GM11168 (cell line): ENCODE measurements around the gene PIK3R6.

Source experiments
- in situ Hi-C: fragments of 300-500 bp; cut with MboI; formaldehyde crosslinking; loops from one replicate; pipeline ENCODE4 v1.12.0; 2022; ENCODE audit warnings: low sequenced_read_pairs; ENCODE audit not compliant: unreplicated experiment

PIK3R6 gene

GRCh38 chr17:8801135-8801840 is 66.2 kb downstream of the PIK3R6 start:
- in situ Hi-C loops: loop anchor here (10.0 kb wide), 1 partner anchor 94 kb away; no protein-coding TSS in a partner anchor

- in situ Hi-C loops: loop anchor here (10.0 kb wide), 1 partner anchor 94 kb away; no protein-coding TSS in a partner anchor
These were observed 66.8 kb downstream of the PIK3R6 start for GRCh38 chr17:8800656-8801055.

- in situ Hi-C loops: loop anchor here (10.0 kb wide), 1 partner anchor 95 kb away; no protein-coding TSS in a partner anchor
These were observed 67.8 kb downstream of the PIK3R6 start for GRCh38 chr17:8799570-8800212.

- in situ Hi-C loops: no loop called here
These were observed 68.5 kb downstream of the PIK3R6 start, which contains the start of gene MFSD6L for GRCh38 chr17:8798846-8799569. Gene MFSD6L (minus strand): TSS chr17:8799365. CDS start chr17:8799120, 245 bp downstream.

GRCh38 chr17:8798176-8798845 is 69.2 kb downstream of the PIK3R6 start:
- in situ Hi-C loops: no loop called here

- in situ Hi-C loops: no loop called here
These were observed 69.8 kb downstream of the PIK3R6 start for GRCh38 chr17:8797621-8798175.

GRCh38 chr17:8794636-8795035 is 72.8 kb downstream of the PIK3R6 start:
- in situ Hi-C loops: no loop called here

- in situ Hi-C loops: no loop called here
These were observed 73.8 kb downstream of the PIK3R6 start for GRCh38 chr17:8793649-8794048.

- in situ Hi-C loops: no loop called here
These were observed 74.8 kb downstream of the PIK3R6 start for GRCh38 chr17:8792646-8793045.

- in situ Hi-C loops: no loop called here
These were observed 75.6 kb downstream of the PIK3R6 start for GRCh38 chr17:8791910-8792270.

GRCh38 chr17:8791248-8791909 is 76.1 kb downstream of the PIK3R6 start:
- in situ Hi-C loops: no loop called here

- in situ Hi-C loops: no loop called here
These were observed 77.7 kb downstream of the PIK3R6 start for GRCh38 chr17:8789743-8790142.

GRCh38 chr17:8788998-8789397 is 78.5 kb downstream of the PIK3R6 start:
- in situ Hi-C loops: no loop called here

GRCh38 chr17:8785547-8786413 is 81.7 kb downstream of the PIK3R6 start:
- in situ Hi-C loops: no loop called here

- in situ Hi-C loops: no loop called here
These were observed 85.3 kb downstream of the PIK3R6 start for GRCh38 chr17:8782176-8782575.

GRCh38 chr17:8781776-8782175 is 85.7 kb downstream of the PIK3R6 start:
- in situ Hi-C loops: no loop called here

GRCh38 chr17:8776881-8777280 is 90.6 kb downstream of the PIK3R6 start:
- in situ Hi-C loops: no loop called here

GRCh38 chr17:8776248-8776647 is 91.2 kb downstream of the PIK3R6 start:
- in situ Hi-C loops: no loop called here

GRCh38 chr17:8766731-8767130 is 100.7 kb downstream of the PIK3R6 start:
- in situ Hi-C loops: no loop called here
